RWPE1 (cell line): ENCODE results near the gene CRCP.

Experiments
- CTCF ChIA-PET: fragments of 350-600 bp; sonication (Branson Sonifier 250); formaldehyde crosslinking; extraction: SDS; loops from one replicate; lab custom pipeline; 2021; lab: Yijun Ruan, JAX
- POLR2A ChIA-PET: fragments of 400-600 bp; formaldehyde crosslinking; extraction: SDS; loops from one replicate; lab custom pipeline; 2020; ENCODE audit warnings: antibody characterized with exemption; ENCODE audit not compliant: low non-redundant PET; lab: Yijun Ruan, JAX
- DNase-seq: peaks from one replicate; pipeline ENCODE4 v3.0.0; 2012; ENCODE audit warnings: low spot score
- H3K27ac ChIP-seq: fragments of 450-650 bp; 2 replicates; pipeline ENCODE4 v1.5.1; 2017
- TF ChIP-seq, protein P1 (sequence below): fragments of 450-650 bp; conservative IDR thresholded peaks from 2 replicates; pipeline ENCODE4 v1.5.1; 2017; ENCODE audit warnings: low read depth, mild to moderate bottlenecking

CRCP gene

DNA sequence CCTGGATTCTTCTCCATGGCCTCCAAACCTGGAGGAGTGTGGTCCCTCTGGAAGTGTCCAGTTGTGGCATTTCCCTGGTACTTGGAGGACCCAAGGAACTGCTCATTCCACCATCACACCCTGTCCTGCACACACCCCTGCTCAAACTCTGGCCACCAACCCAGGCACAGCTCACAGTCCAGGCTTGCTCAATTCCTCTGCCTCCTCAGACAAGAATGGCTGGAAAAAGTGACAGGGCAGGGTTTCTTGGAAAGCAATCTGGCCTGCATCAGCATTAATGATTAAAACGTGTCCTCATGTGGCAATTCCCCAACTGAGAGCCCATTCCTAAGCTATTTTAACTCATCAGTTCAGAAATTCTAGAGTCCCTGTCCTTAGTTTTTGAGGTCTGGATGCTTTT, 73.3 kb downstream of the CRCP start:
- no peak overlapping the region for H3K27ac ChIP-seq
- ChIA-PET CTCF (interaction anchor here (0.6 to 1.0 kb wide), 3 partner anchors 10 to 157 kb away, joined by 3 read pairs; no protein-coding TSS in a partner anchor), POLR2A (no interaction called here)
- TF ChIP-seq, protein P1, sequence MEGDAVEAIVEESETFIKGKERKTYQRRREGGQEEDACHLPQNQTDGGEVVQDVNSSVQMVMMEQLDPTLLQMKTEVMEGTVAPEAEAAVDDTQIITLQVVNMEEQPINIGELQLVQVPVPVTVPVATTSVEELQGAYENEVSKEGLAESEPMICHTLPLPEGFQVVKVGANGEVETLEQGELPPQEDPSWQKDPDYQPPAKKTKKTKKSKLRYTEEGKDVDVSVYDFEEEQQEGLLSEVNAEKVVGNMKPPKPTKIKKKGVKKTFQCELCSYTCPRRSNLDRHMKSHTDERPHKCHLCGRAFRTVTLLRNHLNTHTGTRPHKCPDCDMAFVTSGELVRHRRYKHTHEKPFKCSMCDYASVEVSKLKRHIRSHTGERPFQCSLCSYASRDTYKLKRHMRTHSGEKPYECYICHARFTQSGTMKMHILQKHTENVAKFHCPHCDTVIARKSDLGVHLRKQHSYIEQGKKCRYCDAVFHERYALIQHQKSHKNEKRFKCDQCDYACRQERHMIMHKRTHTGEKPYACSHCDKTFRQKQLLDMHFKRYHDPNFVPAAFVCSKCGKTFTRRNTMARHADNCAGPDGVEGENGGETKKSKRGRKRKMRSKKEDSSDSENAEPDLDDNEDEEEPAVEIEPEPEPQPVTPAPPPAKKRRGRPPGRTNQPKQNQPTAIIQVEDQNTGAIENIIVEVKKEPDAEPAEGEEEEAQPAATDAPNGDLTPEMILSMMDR: no peak
- no peak for DNase-seq

DNA sequence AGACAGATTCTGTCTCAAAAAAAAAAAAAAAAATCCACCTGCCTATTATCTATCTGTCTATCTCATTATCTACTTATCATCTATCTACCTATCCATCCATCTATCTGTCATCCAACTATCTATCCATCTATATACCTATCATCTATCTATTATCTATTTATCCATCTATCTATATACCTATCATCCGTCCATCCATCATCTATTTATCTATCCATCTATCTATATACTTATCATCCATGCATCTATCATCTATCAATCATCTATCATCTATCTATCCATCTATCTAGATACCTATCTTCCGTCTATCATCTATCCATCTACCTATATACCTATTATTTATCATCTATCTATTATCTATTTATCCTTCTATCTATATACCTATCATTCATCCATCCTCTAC, 74.0 kb downstream of the CRCP start:
- POLR2A ChIA-PET: no interaction called here
- CTCF ChIA-PET: interaction anchor here (1.0 kb wide), 1 partner anchor 11 kb away, joined by 3 read pairs; no protein-coding TSS in a partner anchor
- no peak overlapping the region for H3K27ac ChIP-seq
- no peak for DNase-seq
- TF ChIP-seq, protein P1: no peak

DNA sequence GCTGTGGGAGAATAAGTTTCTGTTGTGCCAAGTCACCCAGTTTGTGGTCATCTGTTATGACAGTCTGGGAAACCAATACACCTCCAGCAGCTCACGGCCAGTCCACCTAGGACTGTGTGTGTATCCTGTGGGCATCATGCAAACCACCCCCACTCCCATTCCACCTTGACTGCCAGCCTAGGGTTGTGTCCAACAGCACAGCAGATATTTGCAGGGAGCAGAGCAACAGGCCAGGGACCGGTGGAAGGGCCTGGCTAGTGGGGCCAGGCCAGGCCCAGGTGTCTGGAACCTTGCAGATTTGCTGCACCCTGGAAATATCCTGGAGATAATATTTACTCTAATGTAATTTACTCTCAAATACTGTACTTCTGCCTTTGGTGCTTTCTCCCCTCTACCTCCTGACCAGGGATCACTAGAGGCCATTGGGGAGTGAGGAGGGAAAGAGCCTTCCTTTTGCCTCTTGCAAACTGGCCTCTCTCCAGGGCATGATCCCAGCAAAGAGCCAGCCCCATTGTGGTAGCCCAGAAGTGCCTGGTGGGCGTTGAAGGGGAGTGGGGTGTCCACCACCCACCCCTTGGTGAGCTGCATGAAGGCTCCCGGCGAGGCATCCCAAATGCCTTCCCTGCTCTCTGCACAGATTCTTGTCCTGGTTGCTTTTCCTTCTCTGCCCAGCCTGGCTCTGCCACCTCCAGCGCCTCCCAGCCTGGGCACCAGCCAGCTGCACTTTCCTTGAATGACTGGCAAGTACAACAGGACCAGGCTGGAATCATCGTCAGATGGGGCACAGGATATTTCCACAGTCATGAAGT, 75.3 kb downstream of the CRCP start:
- no peak overlapping the region for H3K27ac ChIP-seq
- CTCF ChIA-PET: no interaction called here
- DNase-seq: no peak
- TF ChIP-seq, protein P1: no peak
- POLR2A ChIA-PET: no interaction called here

DNA sequence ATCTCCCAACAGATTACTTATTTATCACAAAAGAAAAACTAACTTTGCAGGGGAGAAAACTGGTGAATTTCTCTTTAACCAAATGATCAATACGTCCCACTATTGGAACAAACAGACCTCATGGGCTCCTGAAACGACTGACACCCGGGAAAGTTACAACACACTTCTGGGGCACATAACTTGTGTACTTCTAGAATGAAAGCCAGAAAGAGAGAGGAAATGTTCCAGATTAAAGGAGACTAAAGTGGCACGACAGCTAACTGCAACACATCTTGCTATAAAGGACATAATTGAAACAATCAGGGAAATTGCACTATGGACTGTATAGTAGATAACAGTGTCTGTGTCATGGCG, 75.8 kb downstream of the CRCP start:
- H3K27ac ChIP-seq: no peak overlapping the region
- CTCF ChIA-PET: no interaction called here
- no peak for DNase-seq
- POLR2A ChIA-PET: no interaction called here
- TF ChIP-seq, protein P1: no peak

DNA sequence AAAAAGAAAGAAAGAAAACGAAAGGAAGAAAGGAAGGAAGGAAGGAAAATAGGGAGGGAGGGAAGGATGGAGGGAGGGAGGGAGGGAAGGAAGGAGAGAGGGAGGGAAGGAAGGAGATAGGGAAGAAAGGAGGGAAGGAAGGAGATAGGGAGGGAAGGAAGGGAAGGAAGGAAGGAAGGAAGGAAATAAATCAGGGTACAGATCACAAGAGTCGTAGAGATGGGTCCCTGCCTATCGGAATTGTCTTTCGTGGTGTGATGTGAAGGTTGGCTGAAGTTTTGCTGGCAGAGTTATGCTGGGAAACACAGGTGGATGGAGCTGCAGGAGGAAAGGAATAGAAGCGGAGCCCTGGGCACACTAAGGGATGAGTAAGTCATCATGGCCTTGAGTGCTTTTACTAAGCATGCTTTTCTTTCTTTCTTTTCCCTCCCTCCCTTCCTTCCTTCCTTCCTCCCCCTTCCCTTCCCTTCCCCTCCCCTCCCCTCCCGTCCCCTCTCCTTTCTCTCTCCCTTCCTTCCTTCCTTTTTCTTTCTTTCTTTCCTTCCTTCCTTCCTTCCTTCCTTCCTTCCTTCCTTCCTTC, 78.6 kb downstream of the CRCP start:
- CTCF ChIA-PET: interaction anchor here (0.6 kb wide), 1 partner anchor 29 kb away, joined by 7 read pairs; no protein-coding TSS in a partner anchor
- TF ChIP-seq, protein P1: no peak
- POLR2A ChIA-PET: no interaction called here

DNA sequence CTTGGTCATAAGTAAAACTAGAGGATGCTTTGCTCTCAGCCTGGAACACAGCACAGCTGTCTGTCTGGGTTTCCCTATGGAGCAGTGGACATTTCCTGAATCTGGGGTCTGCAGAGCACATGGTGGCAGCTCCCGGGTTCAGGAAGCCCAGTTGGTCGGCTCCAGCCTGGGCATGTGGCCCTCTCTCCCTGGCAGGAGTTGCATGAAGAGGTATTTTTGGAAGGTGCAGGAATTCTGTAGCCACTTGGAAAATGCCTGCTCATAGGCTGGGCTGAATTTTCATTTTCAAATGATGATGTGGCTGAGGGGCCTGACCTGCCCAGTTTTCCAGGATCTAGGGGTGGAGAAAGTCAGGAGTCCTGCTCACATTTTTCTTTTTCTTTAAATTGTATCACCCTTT, 83.8 kb downstream of the CRCP start:
- POLR2A ChIA-PET: no interaction called here
- DNase-seq: no peak
- H3K27ac ChIP-seq: no peak overlapping the region
- CTCF ChIA-PET: interaction anchor here (0.6 to 1.0 kb wide), 2 partner anchors 15 to 329 kb away, joined by 3 read pairs; no protein-coding TSS in a partner anchor
- TF ChIP-seq, protein P1: no peak

More for the DNA sequence above, 78.6 kb downstream of the CRCP start:
- no peak overlapping the region for H3K27ac ChIP-seq
- no peak for DNase-seq
